Muscle of arm (tissue), 12 donors: Measurements from ENCODE around the gene SLIT3. TPM values are rescaled to one million over a fixed set of nuclear protein-coding genes. Genes with fewer than 3 reads are reported as not detected.
"Not testable (repeated sequence)": the region's sequence is repeated elsewhere in the genome, so short reads cannot be mapped to it uniquely, and the experiment has no call there.

Experiments
- DNase-seq: peaks from one replicate; pipeline ENCODE4 v3.0.0-alpha.2; 2013
- polyA plus RNA-seq, 12 donors: library from polyadenylated mRNA; unstranded; fragments of 120-200 nt; gene quantifications; one replicate each; pipeline ENCODE4 v1.2.1, GENCODE V29; 2013; ENCODE audit not compliant: insufficient read length in 12 of 12

Gene SLIT3
- polyA plus RNA-seq, 12 donors, result 6.7 to 75.7 (median 10.9) TPM; not detected in 1

- DNase-seq, result no peak
Measured at GRCh38 chr5:169221519-169221918, 79.4 kb downstream of the SLIT3 start.

DNA sequence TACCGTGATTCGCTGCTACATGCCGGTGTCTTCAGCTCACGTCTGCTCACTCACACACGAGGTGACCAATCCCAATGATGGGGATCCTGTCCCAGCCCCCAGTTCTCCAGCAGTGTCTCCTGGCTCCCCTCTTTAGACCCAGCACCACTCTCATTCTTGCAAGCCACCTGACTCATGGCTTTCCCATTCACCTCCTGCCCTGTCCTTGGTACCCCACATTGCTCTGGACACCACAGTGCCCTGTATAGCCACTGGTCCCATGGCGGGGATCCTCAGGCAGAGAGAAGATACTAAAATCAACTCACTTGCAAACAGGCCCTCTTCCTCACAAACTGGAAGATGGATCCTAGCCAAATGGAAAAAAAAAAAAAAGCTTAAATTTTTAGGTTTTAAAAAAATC, 81.0 kb downstream of the SLIT3 start:
- DNase-seq, result no peak

DNA sequence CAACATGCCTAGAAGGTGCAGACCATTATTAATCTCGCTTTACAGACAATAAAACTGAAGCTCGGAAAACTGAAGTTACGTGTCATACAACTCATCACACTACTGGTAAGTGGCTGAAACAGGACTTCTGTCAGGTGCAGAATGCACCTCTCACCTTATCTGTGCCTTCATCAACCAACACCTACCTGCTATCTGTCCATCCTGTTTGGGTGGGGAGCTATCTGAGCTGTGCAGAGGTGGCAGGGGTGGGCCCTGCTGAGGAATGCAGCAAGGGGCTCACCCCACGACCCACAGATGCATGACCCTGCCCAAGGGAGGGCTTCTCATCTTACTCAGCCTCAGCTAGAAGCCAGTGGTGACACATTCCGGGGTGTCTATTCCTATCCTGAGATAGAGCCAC, 81.6 kb downstream of the SLIT3 start:
- no peak for DNase-seq

DNA sequence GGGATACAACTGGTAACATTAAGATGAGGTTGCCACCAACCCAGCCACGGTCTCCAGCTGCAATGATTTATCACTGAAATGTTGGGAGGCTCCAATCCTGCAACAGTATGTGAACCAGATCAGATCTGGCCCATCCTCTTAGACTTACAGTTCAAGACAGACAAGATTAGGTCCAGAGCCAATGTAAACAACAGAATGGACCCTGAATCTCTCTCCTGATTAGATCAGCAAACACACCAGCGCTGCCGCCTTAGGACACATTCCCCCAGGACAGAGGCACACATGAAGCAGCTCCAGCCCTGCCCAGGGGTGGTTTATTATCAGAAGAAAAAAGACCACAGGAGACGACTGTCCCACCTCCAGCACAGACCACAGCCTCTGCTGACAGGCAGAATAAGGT, 82.1 kb downstream of the SLIT3 start:
- DNase-seq, result no peak

DNA sequence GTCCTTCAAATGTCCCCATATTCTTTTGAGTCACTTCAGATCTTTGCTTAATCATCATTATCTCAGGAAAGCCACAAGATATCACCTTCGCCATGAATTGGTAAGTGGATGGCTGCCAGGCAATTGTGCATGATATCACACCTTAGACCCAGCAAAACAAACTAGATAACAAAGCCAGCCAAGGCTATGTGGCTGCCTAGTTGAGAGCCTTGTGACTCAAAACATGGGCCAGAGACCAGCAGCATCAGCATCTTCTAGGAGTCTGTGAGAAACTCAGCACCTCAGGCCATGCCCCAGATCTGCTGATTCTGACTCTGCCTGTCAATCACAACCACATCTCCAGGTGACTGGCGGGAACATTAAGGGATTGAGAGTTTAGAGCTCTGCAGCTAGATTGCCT, 82.8 kb downstream of the SLIT3 start:
- DNase-seq, result no peak

GRCh38 chr5:169216866-169217265, 84.1 kb downstream of the SLIT3 start:
- no peak for DNase-seq

GRCh38 chr5:169213479-169213878, 87.5 kb downstream of the SLIT3 start:
- no peak for DNase-seq

DNA sequence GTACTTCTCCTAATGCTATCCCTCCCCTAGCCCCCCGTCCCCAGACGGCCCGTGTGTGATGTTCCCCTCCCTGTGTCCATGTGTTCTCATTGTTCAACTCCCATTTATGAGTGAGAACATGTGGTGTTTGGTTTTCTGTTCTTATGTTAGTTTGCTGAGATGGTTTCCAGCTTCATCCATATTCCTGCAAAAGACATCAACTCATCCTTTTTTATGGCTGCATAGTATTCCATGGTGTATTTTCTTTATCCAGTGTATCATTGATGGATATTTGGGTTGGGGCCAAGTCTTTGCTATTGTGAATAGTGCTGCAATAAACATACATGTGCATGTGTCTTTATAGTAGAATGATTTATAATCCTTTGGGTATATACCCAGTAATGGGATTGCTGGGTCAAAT, 89.2 kb downstream of the SLIT3 start:
- not testable (repeated sequence) for DNase-seq

DNA sequence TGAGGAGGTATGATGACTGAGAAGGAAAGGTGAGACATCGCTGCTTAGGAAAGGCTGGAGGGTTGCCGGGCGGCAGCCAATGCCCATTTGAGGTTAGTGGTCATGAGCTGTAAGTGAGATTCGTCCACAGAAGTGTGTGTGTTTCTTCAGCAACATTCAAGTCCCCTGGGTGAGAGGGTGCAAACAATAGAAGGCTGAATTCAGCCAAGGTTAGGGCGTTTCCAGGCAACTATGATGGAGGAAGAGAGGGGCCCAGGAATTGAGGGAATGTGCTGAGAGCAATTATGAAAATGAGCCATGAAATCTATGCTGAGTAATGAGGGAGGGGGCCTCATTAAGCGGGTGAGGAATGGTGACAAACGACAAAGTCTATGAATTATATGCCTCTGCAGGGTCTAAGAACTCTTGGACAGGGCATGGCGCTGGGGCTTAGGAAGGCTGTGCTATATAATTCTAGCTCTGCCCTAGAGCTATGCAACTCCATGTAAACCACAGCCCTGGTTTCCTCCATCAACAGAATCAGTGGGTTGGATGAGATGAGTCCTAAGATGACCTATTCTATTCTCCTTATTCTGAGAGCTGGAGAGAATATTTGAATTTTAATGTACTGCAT, 96.0 kb downstream of the SLIT3 start:
- DNase-seq, result no peak

DNA sequence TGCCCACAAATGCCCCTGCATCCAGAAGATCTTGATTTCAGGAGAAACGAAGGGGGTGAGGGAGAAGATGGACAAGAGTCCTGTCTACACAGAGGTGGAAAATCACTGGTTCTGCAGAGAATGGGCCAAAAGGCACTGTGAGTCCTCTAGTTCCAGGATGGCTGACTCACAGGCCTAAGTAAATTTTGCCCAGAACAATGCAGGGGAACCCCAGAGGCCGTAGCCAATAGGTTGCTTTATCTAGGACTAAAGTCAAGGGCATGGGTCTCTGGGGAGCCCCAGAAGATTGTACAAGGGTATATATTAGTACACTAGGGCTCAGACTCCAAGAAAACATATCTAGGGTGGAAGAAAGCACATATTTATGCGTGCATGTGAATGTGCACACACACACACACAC, 98.0 kb downstream of the SLIT3 start:
- no peak for DNase-seq

- DNase-seq, result no peak
Measured at GRCh38 chr5:169201597-169201996, 99.3 kb downstream of the SLIT3 start.

GRCh38 chr5:169200125-169200778, 100.7 kb downstream of the SLIT3 start:
- no peak for DNase-seq

DNA sequence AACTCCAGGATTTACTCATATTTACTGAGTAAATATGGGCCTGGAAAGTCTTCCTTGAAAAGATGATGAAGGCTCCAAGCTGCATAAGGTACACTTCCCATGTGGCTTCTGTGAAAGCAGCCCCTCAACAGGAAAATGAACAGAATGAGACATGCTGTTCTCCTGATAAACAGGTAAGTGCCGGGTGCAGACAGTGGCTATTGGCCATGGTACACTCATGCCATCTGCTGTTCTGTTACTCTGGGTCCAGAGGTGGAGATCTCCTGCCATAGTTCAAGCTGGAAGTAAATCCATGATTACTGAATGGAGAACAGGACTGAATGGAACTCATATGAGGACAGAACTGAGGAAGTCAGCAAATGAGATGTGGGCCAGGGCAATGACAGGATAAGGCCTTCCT, 103.6 kb downstream of the SLIT3 start:
- no peak for DNase-seq

- DNase-seq, result no peak
Measured at GRCh38 chr5:169196059-169196458, 104.9 kb downstream of the SLIT3 start.

DNA sequence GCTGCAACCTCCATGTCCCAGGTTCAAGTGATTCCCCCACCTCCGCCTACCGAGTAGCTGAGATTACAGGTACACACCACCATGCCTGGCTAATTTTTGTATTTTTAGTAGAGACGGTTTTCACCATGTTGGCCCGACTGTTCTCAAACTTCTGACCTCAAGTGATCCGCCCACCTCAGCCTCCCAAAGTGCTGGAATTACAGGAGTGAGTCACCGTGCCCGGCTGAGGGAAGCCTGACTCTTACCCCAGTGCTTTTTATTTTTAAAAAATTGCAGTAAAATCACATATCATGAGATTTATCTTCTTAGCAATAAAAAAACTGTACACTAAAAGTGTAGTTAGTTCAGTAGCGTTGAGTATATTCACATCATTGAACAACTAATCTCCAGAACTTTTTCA, 105.3 kb downstream of the SLIT3 start:
- no peak for DNase-seq

- no peak for DNase-seq
Measured at GRCh38 chr5:169192536-169192935, 108.4 kb downstream of the SLIT3 start.

DNA sequence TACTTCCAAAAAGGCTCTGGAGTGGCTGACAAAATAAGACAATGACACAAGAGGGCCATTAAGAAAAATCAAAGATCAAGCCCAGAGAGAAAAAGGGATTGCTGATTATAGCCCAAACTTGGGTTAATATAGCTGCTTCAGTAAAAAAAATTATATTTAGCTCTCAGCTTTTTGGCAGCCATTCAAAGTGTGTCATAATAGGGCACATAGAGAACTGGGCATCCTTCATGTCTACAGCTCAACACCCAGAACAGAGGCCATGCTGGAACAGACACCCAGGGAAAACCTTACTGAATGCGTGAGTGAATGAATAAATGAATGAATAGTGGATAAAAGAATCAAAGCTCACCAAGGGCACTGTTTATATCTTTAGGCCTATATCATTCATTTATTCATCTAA, 110.1 kb downstream of the SLIT3 start:
- DNase-seq, result no peak

- DNase-seq, result no peak
Measured at GRCh38 chr5:169185626-169186025, 115.3 kb downstream of the SLIT3 start.

- peak; percentile 18 for DNase-seq
Measured at GRCh38 chr5:169183576-169183975, 117.4 kb downstream of the SLIT3 start.

- DNase-seq, result no peak
Measured at GRCh38 chr5:169182797-169183196, 118.1 kb downstream of the SLIT3 start.

DNA sequence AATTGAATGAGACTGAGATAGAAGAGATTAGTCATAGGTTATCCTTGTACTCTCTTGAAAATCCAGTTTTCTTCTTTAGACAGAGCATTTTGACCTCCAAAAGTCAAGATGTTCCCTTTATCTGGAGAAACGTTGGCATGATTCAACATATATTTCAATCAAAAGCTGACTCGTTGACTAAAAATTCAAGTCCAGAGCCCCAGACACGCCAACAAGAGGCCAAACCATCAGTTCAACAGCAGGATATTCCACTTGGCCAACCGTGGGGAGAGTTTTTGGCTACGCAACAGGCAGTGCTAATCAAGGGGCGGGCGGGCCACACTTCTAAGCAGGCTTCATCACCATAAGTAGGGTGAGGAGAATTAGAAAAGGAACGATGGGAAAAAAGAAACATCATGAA, 119.1 kb downstream of the SLIT3 start:
- DNase-seq, result no peak

DNA sequence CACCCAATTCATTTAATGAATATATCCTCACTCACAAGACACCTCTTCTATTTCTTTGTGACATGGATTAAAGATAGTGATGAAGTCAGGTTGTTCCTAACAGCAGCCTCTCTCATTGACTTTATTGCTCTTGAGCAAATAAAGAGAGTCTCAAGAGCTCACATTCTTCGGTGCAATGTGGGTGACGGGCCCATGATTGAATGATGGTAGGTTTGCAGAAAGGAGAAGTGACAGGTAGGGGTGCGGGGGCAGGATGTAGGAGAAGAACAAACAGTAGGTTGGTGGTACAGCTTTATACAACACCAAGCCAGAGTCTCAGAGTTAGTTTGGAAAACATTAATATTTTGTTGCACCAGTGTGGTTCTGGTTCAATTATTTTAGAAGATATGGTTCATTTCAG, 122.2 kb downstream of the SLIT3 start:
- no peak for DNase-seq

DNA sequence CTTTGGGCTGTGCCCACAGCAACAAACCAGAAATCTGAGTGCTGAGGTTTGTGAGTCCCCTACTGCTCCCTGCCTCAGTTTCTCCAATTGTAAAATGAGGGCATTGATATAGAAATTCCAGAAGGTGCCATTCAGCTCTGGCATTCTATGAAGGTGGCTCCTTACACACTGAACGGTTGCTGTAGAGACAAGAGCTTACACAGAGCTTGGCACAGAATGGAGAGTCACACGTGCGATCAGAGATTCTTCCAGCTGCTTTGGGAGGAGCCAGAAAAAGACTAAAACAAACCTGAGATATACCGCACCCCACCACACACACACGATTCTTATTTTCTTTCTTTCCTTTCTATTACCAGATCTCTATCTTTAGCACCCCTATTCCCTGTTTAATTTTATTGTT, 122.7 kb downstream of the SLIT3 start:
- DNase-seq, result no peak
